Measurements from ENCODE around the gene TAPT1.

DNA sequence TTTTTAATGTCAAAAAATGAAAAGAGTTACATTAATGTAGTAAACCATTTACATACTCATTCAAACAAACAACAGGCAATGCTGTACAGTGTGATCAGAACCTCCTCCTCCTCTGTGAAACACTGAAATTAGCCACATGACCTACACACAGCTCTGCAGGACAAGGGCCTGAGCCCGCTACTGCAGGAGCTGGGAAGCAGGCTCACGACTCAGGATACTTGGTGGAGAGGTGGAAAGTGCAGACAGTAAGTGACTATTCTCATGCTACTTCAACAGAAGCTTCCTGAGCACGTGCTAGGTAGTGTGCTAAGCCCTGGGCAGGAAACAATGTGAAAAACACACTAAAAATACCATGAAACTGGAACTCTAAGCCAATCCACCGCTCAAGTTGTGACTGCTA is 56.8 kb downstream of the TAPT1 start:
- TF ChIP-seq, protein P1, sequence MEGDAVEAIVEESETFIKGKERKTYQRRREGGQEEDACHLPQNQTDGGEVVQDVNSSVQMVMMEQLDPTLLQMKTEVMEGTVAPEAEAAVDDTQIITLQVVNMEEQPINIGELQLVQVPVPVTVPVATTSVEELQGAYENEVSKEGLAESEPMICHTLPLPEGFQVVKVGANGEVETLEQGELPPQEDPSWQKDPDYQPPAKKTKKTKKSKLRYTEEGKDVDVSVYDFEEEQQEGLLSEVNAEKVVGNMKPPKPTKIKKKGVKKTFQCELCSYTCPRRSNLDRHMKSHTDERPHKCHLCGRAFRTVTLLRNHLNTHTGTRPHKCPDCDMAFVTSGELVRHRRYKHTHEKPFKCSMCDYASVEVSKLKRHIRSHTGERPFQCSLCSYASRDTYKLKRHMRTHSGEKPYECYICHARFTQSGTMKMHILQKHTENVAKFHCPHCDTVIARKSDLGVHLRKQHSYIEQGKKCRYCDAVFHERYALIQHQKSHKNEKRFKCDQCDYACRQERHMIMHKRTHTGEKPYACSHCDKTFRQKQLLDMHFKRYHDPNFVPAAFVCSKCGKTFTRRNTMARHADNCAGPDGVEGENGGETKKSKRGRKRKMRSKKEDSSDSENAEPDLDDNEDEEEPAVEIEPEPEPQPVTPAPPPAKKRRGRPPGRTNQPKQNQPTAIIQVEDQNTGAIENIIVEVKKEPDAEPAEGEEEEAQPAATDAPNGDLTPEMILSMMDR (IDR thresholded peaks at IDR 0.05): no peak
- TF ChIP-seq EZH2 (IDR thresholded peaks at IDR 0.05; ENCODE audit: borderline replicate concordance, insufficient read depth, low read depth, low read length, poor library complexity, severe bottlenecking): no peak

Measured in B cell (primary cell).